Hair follicular keratinocyte (primary cell): ENCODE measurements around the gene OR2V1. TPM values are rescaled to one million over a fixed set of nuclear protein-coding genes. Genes with fewer than 3 reads are reported as not detected.

Source experiments
- total RNA-seq: library from RNA; depleted of rRNA; stranded (reverse); fragments of >200 nt; gene quantifications from 2 replicates; pipeline ENCODE4 v1.2.3, GENCODE V29; 2015

Gene OR2V1
- total RNA-seq: not detected in 2 replicates

GRCh38 chr5:181130832-181131496 lies at the start of gene OR2V1:
OR2V1 (minus strand) TSS chr5:181131169; CDS start chr5:181125304, 5,865 bp downstream.

GRCh38 chr5:181146927-181147636 lies 16.1 kb upstream of the OR2V1 start, which contains the start of gene OR2V2:
OR2V2 (plus strand) TSS chr5:181147586; CDS start chr5:181154943, 7,357 bp downstream.

Other genes starting within 250 kb of the OR2V1 start
- not detected in 2 replicates for gene BTNL8, start 232.0 kb downstream of the OR2V1 start, total RNA-seq
- not detected in 2 replicates for gene BTNL3, start 142.3 kb downstream of the OR2V1 start, total RNA-seq
- gene BTNL9, start 90.9 kb downstream of the OR2V1 start, total RNA-seq: not detected in 2 replicates
- gene OR2V2, start 16.4 kb upstream of the OR2V1 start, total RNA-seq: not detected in 2 replicates
- gene TRIM7, start 74.0 kb upstream of the OR2V1 start, total RNA-seq: 56.8 and 64.7 TPM in 2 replicates
- gene TRIM41, start 92.1 kb upstream of the OR2V1 start, total RNA-seq: 14.0 and 14.2 TPM in 2 replicates
- 2,722 and 3,590 TPM in 2 replicates for gene RACK1, start 112.7 kb upstream of the OR2V1 start, total RNA-seq
- gene TRIM52, start 130.0 kb upstream of the OR2V1 start, total RNA-seq: 1.0 and 2.3 TPM in 2 replicates
- not detected in 2 replicates for gene OR4F3, start 236.1 kb upstream of the OR2V1 start, total RNA-seq